GM19372 (cell line): ENCODE data around the gene TMEM204.

Experiments
- ATAC-seq: cut with Tn5 transposase; IDR thresholded peaks from one replicate; pipeline ENCODE4 v1.9.1; 2021; ENCODE audit warnings: mild to moderate bottlenecking, low read depth, moderate library complexity; ENCODE audit not compliant: unreplicated experiment

TMEM204 gene

DNA sequence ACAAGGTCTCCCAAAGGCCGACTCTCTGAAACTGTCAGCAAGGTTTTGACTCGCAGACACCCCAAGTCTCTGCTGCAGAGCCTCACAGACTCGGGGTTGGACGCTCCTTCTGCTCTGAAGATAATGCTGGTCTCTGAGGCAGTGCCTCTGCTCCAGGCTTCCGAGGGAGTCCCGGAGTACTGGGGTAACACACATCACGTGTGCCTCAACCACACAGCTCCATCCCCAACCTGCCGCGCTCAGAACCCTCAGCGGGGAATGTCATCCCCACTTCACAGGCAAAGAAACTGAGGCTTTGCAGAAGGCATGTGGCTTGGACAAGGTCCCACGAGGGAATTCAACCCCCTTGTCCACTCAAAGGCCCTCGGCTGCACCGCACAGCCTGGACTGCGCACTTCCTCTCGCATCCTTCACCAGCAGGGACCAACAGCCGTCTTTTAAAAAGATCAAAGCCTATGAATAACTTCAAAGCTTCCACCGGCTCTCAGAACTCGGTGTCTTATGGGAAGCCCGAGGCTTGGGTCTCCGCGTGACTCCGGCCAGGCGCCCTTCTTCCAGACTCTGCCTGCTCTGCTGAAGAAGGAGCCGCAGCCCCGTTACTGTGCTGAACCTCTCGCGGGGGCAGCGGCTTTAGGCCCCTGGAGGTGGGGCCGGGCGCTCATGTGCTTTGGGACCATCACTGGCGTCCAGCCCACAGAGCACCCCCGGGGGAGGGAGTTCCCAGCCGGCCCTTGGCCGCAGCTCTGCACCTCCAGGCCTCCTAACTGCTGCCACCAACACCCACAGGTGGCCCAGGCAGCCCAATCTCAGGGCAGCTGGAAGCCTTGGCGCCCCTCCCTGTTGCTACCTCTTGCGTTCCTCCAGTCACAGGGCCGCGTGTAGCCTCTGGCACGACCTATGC is 2.2 kb downstream of the TMEM204 start:
- no peak for ATAC-seq

DNA sequence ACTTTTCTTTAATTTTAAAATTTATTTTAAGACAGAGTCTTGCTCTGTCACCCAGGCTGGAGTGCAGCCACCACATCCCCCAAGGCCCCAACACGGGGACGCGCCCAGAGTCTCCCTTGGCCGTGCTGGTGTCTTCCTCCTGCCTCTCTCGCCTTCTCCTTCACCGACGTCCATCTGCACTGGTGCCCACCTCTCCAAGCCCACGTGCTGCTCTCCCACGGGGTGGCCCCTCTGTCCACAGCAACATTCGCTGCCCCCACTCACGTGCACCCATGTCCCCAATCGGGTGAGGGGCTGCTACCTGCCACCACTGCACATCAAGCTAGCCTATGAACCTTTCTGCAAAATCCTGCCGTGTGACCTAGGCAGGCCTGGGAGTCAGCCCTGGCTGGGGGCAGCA is 3.1 kb downstream of the TMEM204 start:
- ATAC-seq, result no peak

DNA sequence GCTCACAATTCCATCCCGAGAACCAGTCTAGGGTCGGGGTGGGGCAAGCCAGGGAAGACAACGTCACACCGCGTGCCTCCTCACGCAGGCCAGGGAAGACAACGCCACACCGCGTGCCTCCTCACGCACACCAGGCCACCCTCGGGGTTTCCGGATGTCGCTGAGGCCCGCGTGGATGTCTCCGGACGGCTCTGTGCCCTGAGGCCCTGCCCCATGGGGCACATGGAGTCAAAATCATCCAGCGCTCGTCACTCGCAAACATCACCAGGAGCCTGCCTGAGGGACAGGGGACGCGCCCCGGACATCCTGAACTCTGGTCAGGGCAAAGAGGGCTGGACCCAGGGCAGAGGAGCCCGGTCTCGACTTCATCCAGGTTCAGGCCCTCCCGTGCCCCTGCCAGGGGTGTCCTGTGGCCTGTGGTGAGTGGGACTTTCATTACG is 3.7 kb downstream of the TMEM204 start:
- no peak for ATAC-seq

DNA sequence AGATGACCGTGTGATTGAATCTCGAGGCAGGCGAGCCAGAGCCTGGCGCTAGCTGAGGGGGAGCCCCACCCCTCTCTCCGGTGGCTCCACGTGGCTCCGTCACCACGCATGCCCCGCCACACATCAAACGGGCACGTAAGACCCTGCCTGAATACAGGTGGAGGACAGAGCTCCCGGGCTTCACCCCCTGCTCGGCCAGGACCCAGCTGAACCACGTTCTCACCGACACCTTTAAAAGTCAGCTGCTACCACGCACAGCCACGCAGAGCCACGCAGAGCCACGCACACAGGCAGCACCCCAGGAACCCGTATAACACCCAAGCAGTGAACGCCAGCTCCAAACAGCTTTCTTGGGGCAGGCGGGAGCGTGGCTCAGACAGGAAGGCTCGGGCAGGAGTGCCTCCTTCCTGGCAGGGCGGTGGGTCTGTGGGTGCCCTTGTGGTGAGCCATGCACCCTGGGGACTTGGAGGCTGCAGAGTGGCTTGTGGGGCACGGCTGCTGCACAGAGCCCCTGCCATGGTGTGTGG is 4.4 kb downstream of the TMEM204 start:
- ATAC-seq, result no peak

DNA sequence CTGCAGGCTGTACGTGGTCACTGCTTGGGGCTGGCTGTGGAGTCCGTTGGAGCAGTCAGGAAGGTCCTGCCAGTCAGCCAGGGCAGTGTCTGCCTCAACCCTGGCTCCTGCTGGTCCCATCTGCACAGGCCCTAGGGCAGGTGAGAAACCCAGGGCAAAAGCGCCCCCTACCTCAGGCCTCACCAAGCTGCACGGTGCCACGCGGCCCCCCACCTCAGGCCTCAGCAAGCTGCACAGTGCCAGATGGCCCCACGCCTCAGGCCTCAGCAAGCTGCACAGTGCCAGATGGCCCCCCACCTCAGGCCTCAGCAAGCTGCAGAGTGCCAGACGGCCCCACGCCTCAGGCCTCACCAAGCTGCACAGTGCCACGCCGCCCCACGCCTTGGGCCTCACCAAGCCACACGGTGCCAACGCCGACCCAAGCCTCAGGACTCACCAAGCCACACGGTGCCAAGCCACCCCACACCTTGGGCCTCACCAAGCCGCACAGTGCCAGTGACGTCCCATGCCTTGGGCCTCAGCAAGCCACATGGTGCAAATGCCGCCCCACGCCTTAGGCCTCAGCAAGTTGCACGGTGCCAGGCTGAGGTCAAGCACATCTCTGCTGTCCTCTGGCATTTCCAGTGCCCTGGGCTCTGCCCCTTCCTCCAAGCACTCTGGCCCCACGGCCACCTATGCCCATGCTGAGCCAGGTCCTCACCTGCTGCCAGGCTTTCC is 5.5 kb downstream of the TMEM204 start:
- ATAC-seq, result no peak

DNA sequence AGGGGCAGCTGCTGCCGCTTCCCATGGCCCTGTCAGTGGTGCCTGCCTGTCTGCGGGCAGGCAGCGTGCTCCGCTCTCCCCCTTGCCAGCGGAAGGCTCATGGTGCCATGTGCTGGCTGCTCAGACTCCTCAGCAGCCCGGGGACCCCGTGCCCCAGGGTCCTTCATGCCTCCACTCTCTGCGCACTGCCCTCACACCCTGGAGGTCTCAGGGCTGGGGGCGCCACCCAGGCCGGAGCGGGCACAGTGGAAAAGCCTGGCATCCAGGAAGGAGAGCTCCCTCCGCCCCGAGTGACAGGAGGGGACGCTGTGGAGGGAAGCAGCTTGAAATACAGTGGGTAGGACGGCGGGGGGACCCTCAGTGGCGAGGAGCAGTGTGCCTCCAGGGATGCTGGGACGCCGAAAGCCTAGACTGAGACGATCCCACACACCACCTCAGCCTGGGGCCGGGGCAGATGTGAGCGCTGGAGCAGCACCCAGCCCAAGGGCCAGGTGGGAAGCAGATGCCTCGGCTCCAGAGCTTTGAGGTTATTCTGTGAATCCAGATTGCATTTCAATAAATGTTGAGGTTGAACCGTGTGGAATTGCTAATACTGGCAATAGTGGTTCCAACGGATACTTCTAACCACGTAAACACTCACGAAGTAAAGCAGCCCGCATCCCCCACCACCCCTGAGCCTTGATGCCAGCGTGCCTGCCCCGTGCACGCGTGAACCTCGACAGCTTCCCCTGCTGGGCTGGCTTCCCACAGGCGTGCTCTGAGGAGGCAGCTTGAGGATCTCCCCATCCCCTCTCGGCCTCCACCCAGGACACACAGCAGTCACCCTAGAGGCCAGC is 6.5 kb downstream of the TMEM204 start:
- no peak for ATAC-seq

DNA sequence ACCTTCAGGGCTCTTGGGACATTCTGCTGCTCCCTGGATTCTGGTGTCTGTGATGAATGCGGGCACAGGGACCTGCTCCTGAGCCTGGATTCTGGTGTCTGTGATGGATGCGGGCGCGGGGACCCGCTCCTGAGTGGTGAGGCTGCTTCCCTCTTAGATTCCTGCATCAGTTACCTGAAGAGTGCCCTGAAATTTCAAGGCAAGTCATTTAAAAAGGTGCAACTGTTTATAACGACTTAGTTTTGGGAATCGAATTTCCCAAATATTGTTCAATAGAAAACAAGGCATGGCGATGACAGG is 7.0 kb downstream of the TMEM204 start:
- no peak for ATAC-seq

DNA sequence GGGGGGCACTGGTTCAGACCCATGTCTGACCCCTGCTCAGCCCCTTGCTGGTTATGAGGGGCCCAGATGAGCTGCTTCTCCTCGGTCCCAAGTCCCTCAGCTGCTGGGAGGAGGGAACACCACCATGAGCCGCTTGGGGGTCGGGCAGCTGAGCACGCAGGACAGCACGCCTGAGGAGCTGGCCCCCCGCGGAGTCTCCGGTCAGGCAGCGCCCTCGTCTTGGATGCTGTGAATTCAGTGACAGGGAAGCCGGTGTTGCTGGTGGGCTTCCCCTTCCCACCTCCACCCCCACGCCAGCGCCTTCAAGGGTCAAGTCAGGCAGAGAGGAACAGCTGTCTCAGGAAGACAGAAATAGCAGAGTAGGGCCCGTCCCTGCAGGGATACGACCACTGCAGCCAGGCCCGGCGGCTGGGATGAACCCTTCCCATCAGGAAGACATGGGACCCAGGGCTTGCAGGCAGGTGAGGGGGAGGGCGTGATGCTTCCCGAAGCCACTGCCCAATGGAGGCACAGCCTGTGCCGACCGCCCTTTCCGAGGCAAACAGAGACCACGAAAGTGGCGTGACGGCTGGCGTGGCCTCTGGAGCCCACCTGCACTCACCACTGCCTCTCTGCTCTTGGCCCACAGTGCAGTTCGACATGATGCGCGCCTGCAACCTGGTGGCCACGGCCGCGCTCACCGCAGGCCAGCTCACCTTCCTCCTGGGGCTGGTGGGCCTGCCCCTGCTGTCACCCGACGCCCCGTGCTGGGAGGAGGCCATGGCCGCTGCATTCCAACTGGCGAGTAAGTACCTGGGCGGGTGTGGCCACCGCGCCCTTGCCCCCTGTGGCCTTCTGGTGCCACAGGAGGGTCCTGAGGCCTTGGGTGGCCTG is 8.1 kb downstream of the TMEM204 start:
- no peak for ATAC-seq

DNA sequence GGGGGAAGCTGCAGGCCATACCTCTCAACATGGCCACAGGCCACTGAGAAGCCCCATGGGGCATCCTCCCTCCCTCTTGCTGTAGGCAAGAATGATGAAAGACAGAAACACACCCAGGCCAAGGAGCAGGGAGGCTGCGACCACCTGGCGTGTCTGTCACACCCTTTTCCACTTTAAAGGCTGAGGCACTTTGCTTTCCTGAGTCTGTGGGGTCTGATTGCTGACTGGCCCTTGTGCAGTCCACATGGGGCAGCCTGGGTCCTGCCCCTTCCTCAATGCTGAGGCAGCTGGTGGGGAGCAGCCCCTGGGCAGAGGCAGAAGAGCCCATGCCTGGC is 8.7 kb downstream of the TMEM204 start:
- no peak for ATAC-seq

DNA sequence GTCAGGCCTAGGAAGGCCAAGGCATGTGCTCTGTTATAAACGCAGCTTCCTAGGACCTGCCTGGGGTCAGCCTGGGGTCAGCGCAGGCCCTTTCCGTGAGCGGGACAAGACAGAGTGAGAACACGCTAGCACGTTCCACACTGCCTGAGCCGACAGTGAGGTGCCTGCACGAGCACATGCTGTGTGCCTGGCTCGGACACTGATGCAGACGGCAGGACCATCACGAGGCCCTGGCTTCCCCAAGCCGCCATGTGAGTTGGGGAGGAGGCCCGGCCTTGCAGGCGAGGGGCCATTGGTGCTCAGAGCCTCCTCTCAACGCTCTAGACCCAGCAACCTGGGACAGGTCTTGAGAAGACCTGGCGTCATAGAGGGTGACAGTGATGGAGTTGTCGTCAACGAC is 9.1 kb downstream of the TMEM204 start:
- no peak for ATAC-seq

DNA sequence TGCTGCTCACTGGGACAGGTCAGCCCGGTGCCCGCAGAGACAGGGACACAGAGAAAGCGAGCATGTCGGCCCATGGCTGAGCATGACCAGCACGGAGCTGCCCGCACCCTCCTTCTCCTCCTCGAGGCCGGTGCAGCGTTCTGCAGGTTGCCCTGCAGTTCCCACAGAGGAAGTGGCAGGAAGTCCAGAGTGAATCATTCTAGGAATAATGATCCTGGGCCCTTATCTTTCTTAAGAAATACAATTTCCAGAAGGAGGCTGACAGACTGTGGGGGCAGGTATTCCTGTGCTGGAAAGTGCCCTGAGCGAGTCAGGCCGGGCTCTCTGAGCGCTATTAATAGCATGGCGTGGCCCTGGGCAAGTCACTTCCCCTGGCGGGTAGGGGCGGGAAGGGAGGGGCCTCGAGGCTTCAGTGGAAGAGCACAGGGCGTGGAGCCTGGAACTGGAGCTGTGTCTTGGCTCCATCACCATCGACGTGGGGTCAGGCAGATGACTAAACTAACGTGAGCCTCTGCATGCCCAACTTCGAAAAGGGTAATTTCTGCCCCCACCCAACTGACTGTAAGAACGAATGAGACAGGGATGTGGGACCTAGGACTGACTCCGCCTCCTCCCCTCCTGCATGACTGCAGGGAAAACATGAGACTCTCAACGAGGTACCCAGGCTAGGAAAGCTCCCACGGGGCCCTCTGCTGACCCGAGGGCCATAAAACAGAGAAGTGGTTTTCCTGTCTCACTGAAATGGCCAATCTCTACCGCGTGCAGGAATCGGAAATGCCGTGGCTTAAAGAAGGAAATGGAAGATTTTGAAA is 9.8 kb downstream of the TMEM204 start:
- no peak for ATAC-seq

DNA sequence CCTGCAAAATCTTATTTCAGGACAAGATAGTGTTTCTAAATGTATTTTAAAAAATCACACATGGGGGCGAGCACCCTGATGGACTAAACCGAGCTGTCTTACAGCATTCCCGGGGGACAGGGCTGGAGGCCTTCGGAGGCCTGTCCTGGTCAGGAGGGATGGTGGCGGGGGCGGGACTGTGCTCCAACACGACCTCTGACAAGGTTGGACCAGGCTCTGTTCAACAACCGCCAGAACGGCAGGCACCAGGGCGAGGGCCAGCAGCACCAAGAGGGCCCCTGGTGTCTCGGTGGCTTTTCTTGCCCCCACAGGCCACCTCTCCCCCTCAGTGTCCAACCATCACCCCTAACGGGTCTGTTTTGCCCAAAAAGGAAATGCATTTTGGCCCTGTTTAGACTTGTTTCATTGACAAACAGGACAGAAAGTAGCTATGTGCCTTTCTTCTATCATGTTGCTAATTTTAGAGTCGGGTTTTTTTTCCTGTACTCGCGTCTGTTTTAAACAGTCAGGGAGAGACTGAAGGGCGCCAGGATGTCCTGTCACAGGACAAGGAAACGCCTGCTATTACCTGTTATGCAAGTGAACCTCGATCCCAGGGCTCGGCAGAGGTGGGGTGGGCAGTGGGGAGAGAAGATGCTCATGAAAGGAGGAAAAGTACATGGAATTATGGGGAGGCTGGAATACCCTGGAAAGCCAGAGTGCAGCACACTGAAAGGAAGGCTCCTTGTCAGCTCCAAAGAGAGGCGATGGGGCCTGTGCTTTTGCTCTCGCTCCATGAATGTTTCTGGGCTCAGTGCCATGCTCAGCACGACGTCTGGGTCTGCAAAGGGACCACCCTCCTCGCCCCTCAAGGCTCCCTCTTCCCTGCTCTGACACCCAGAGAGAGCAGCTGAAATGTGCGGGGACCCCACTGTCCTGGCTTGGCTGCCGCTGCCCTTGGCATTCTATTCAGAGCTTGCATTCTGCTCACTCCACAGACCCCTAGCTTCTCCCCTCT is 11.9 kb downstream of the TMEM204 start:
- no peak for ATAC-seq

DNA sequence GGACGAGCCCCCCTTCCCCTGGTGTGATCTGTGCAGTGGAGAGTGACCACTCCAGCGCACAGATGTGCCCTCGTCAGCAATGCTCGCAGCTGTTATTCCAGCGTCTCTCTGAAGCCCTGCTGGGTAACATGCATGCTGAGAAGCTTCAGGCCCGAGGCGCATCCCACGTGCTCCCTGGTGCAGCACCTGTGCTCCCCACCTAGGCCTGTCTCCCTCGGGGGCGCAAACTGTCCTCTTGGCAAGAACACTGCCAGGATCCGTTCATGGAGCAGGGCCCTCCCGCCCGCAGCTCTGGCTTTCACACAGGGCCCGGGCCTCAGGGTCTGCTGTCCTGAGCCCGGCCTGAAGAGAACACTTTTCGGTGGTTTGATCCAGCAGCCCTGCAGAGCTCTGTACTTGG is 13.0 kb downstream of the TMEM204 start:
- no peak for ATAC-seq

DNA sequence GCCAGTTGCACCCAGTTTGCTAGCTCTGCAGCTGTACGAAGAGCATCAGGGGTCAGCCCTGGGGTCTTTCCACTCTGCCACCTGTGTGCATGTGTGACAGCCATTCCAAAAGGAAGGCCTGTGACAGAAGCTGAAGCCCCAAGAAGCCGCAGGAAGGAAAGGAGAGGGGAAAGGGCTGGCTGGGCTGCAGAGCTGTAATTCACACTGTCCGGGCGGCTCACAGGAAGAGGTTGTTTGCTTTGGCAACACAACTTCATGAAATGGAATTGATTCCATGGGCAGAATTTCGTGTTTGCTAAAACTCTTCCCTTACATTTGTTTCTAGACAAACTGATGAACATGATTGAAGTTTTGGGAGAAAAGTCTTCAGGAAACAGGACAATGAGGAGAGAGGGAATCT is 14.8 kb downstream of the TMEM204 start:
- no peak for ATAC-seq

DNA sequence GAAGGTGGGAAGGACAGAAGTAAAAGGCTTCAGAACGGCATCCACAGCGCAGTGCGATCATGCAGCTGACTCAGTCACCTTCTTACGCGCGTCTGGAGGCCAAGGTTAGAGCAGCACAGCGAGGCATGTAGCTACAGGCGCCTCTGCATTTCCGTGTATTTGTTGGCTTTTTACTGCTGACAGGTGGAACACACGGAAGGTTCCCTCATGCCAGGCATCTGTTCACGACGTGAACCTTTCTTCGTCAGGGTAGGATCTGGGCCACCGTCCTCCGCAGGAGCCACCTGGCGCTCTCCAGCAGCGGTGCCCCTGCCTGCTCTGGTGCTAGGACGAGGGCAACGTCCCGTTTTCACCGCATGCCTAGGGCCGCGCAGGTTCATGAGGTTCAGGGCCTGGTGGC is 15.3 kb downstream of the TMEM204 start:
- no peak for ATAC-seq

DNA sequence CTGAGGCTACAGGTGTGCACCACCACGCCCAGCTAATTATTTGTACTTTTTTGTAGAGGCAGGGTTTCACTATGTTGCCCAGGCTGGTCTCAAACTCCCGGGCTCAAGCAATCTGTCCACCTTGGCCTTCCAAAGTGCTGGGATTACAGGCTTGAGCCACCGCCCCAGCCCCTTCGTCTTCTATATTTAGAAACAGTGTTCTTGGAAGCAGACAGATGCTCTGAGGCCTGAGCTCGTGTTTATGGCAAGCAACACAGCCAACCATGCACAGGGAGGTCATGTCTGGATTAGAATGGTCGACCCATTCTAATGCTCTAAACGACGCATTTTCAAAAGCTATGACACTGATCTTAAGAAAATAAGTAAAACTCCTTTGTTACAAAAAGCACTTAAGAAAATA is 16.6 kb downstream of the TMEM204 start:
- no peak for ATAC-seq

DNA sequence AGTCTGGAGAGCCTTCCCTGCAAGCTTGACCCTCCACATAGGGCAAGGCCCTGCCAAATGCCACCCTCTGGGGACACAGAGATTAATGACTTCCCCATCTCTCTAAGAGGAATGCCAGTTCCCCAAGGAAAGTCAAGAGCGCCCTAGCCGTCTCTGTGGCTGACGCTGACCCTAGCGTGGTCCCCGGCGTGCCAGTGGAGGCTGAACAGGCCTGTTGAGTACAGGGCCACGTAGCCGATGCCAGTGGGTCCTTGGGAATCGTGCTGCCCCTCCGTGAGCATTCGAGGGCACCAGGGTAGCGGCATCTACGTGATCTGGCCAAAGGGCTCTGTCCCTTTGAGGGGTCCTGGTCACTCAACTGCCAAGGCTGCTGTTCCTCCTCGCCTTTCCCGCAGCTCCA is 17.2 kb downstream of the TMEM204 start:
- ATAC-seq, result no peak

DNA sequence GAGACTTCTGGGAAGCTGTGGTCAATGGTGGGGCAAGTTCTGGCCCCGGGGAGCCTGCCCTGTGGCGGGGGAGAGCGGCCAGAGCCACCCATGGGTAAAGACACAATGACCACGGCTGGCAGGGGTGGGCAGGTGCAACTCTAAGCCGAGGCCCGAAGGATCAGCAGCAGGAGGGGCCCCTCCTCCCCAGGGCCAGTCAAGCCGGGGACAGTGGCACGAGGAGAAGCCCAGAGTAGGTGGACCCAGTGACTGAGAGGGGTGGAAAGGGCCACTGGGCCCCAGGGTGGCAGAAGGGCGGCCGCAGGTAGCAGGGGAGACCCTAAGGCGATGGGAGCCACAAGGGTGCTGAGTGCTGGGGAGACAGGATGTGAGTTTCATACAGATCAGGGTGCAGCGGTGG is 17.7 kb downstream of the TMEM204 start:
- ATAC-seq, result no peak
